Panc1 (cell line): ENCODE results near the gene VPS45. TPM values are rescaled to one million over a fixed set of nuclear protein-coding genes. Genes with fewer than 3 reads are reported as not detected.

Source experiments
- ATAC-seq: fragments of 200-7000 bp; cut with Tn5 transposase; 2 replicates; pipeline ENCODE4 v1.9.1; 2020; ENCODE audit warnings: mild to moderate bottlenecking, moderate library complexity
- BruUV-seq: library from RNA; stranded (reverse); fragments of 400-500 nt; replicated peaks from 2 replicates; lab custom pipeline; 2021; lab: Mats Ljungman, UMichigan
- CTCF ChIA-PET: fragments of 300-600 bp; sonication (Branson Sonifier 250); formaldehyde crosslinking; loops from one replicate; lab custom pipeline; 2022; ENCODE audit warnings: antibody characterized with exemption; lab: Charles Lee
- POLR2A ChIA-PET: fragments of 300-600 bp; sonication (Branson Sonifier 250); formaldehyde crosslinking; loops from one replicate; lab custom pipeline; 2022; ENCODE audit warnings: antibody characterized with exemption; lab: Charles Lee
- DNase-seq: peaks from one replicate; pipeline ENCODE4 v3.0.0-alpha.2; 2010; ENCODE audit warnings: low read depth, low spot score
- H3K27ac ChIP-seq: 2 replicates; pipeline ENCODE4 v1.5.1; 2011; ENCODE audit warnings: mild to moderate bottlenecking, low read length, inconsistent platforms
- H3K27me3 ChIP-seq: fragments of 200-500 bp; sonication (Bioruptor generic); 2 replicates; pipeline ENCODE4 v1.6.0; 2014; ENCODE audit warnings: low read length, inconsistent platforms; ENCODE audit not compliant: control insufficient read depth, insufficient read depth
- H3K36me3 ChIP-seq: fragments of 200-500 bp; sonication (Bioruptor generic); 2 replicates; pipeline ENCODE4 v1.5.1; 2014; ENCODE audit warnings: inconsistent platforms, mild to moderate bottlenecking, low read length, moderate library complexity; ENCODE audit not compliant: control insufficient read depth, insufficient read depth
- H3K4me1 ChIP-seq: 2 replicates; pipeline ENCODE4 v1.5.1; 2011; ENCODE audit warnings: inconsistent platforms, mild to moderate bottlenecking, low read length, moderate library complexity; ENCODE audit not compliant: control insufficient read depth, insufficient read depth
- H3K4me3 ChIP-seq, 2 experiments: 2 replicates each; pipeline ENCODE4 v1.5.1; 2011 to 2012; ENCODE audit warnings: low read depth in 2 of 2, low read length in 2 of 2, mild to moderate bottlenecking in 2 of 2, inconsistent platforms in 1 of 2, moderate library complexity in 1 of 2
- H3K9me3 ChIP-seq: fragments of 200-500 bp; sonication (Bioruptor generic); 2 replicates; pipeline ENCODE4 v1.5.1; 2014; ENCODE audit warnings: low read depth, mild to moderate bottlenecking, inconsistent platforms, low read length, moderate library complexity; ENCODE audit not compliant: control insufficient read depth, insufficient read depth
- POLR2AphosphoS5 ChIP-seq: IDR thresholded peaks from 2 replicates; pipeline ENCODE4 v1.6.1; 2012; ENCODE audit warnings: mild to moderate bottlenecking, low read depth, low read length, moderate library complexity
- REST ChIP-seq, 2 experiments: IDR thresholded peaks; 2 replicates each; pipeline ENCODE4 v1.6.1; 2011 to 2012; ENCODE audit warnings: low read depth in 2 of 2, control low read depth in 1 of 2, low read length in 1 of 2, mild to moderate bottlenecking in 1 of 2, moderate library complexity in 1 of 2; ENCODE audit not compliant: insufficient read depth in 1 of 2
- SIN3A ChIP-seq: IDR thresholded peaks from 2 replicates; pipeline ENCODE4 v1.6.1; 2012; ENCODE audit warnings: low read depth, mild to moderate bottlenecking, low read length, moderate library complexity, borderline replicate concordance; ENCODE audit not compliant: insufficient read depth
- TCF7L2 ChIP-seq: IDR thresholded peaks from 2 replicates; pipeline ENCODE4 v1.6.1; 2011; ENCODE audit warnings: mild to moderate bottlenecking, low read depth, low read length, inconsistent platforms
- in situ Hi-C: cut with HindIII; loops from 2 replicates; pipeline ENCODE4 v1.10.0; 2016; ENCODE audit warnings: low sequenced_read_pairs, low pct_unique_long_range_greater_than_20kb
- intact Hi-C: fragments of 100-400 bp; cut with micrococcal nuclease; formaldehyde crosslinking; loops from one replicate; pipeline ENCODE4 v1.10.0; 2022; ENCODE audit not compliant: unreplicated experiment
- total RNA-seq: library from RNA; stranded (reverse); gene quantifications from one replicate; pipeline ENCODE4 v1.2.1, GENCODE V29; 2021; ENCODE audit not compliant: unreplicated experiment
- TF ChIP-seq, protein P1 (sequence below): fragments of 450-650 bp; IDR thresholded peaks from 2 replicates; pipeline ENCODE4 v1.5.1; 2017; ENCODE audit warnings: mild to moderate bottlenecking

The VPS45 gene
- total RNA-seq, 1 experiment from 2014 or later = 24.9 TPM

DNA sequence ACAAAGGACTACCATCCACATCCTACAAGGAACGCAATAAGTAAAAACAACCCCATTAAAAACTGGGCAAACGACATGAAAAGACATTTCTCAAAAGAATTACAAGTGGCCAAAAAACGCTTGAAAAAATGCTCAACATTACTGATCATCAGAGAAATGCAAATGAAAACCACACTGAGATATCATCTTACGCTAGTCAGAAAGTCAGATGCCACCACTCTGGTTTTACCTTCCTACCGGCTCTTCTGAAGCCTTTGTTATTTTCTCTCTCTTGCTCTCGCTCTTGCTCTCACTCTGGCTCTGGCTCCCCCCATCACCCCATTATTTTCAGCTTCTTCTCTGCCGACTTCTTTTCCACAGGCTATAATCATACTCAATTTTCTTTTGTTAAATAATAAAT is 38.8 kb downstream of the VPS45 start:
- TF ChIP-seq REST (IDR thresholded peaks at IDR 0.05; ENCODE audit: insufficient read depth in 1 of 2, low read depth in 2 of 2, low read length in 1 of 2) (no peak), POLR2AphosphoS5 (no peak), TCF7L2 (no peak), SIN3A (no peak)
- TF ChIP-seq, protein P1, sequence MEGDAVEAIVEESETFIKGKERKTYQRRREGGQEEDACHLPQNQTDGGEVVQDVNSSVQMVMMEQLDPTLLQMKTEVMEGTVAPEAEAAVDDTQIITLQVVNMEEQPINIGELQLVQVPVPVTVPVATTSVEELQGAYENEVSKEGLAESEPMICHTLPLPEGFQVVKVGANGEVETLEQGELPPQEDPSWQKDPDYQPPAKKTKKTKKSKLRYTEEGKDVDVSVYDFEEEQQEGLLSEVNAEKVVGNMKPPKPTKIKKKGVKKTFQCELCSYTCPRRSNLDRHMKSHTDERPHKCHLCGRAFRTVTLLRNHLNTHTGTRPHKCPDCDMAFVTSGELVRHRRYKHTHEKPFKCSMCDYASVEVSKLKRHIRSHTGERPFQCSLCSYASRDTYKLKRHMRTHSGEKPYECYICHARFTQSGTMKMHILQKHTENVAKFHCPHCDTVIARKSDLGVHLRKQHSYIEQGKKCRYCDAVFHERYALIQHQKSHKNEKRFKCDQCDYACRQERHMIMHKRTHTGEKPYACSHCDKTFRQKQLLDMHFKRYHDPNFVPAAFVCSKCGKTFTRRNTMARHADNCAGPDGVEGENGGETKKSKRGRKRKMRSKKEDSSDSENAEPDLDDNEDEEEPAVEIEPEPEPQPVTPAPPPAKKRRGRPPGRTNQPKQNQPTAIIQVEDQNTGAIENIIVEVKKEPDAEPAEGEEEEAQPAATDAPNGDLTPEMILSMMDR = no peak
- no peaks in the 10 kb centered on the region for H3K27me3 ChIP-seq
- in situ Hi-C loops (no loop called here), intact Hi-C loops (no loop called here)
- no peak overlapping the region for H3K4me3 ChIP-seq
- BruUV-seq = no TSS peak
- H3K36me3 ChIP-seq = no peaks in the 10 kb centered on the region
- ATAC-seq = no peak
- no peak for DNase-seq
- CTCF ChIA-PET = no interaction called here
- POLR2A ChIA-PET = no interaction called here
- H3K9me3 ChIP-seq = no peaks in the 10 kb centered on the region
- no peak overlapping the region for H3K27ac ChIP-seq
- no peaks in the 10 kb centered on the region for H3K4me1 ChIP-seq

GRCh38 chr1:150109586-150109985 is 42.0 kb downstream of the VPS45 start:
- H3K4me1 ChIP-seq = no peaks in the 10 kb centered on the region
- ChIA-PET POLR2A (no interaction called here), CTCF (no interaction called here)
- intact Hi-C loops (no loop called here), in situ Hi-C loops (no loop called here)
- H3K9me3 ChIP-seq = no peaks in the 10 kb centered on the region
- H3K4me3 ChIP-seq = no peak overlapping the region
- ATAC-seq (no peak), DNase-seq (no peak)
- no peaks in the 10 kb centered on the region for H3K27me3 ChIP-seq
- no peaks in the 10 kb centered on the region for H3K36me3 ChIP-seq
- no TSS peak for BruUV-seq
- no peak for TF ChIP-seq POLR2AphosphoS5
- TF ChIP-seq TCF7L2 = no peak
- TF ChIP-seq, protein P1 = no peak
- TF ChIP-seq REST (IDR thresholded peaks at IDR 0.05; ENCODE audit: insufficient read depth in 1 of 2, low read depth in 2 of 2, low read length in 1 of 2) = no peak
- no peak for TF ChIP-seq SIN3A
- H3K27ac ChIP-seq = no peak overlapping the region
